K562 (cell line): ENCODE data around the gene HSPB2. TPM values are rescaled to one million over a fixed set of nuclear protein-coding genes. Genes with fewer than 3 reads are reported as not detected.
A peak's percentile ranks its signal among the peaks of the same experiment; 100 is the strongest.

Experiments
- ARNT ChIP-seq, 2 experiments: fragments of 450-650 bp; IDR thresholded peaks; 2 replicates each; pipeline ENCODE4 v1.6.1; 2016; ENCODE audit warnings: mild to moderate bottlenecking in 1 of 2
- CEBPB ChIP-seq: fragments of 450-650 bp; IDR thresholded peaks from 2 replicates; pipeline ENCODE4 v1.6.1; 2016; ENCODE audit warnings: missing genetic modification characterization, missing compliant biosample characterization
- CREM ChIP-seq: IDR thresholded peaks from 2 replicates; pipeline ENCODE4 v1.6.1; 2014; ENCODE audit warnings: antibody characterized with exemption, low read depth
- DDX20 ChIP-seq: fragments of 450-650 bp; IDR thresholded peaks from 2 replicates; pipeline ENCODE4 v1.6.1; 2016; ENCODE audit warnings: missing genetic modification characterization, low read depth, mild to moderate bottlenecking, missing compliant biosample characterization, moderate library complexity
- FOXJ3 ChIP-seq: sonication (generic); formaldehyde crosslinking; IDR thresholded peaks from 2 replicates; pipeline ENCODE4 v1.4.0; 2020; ENCODE audit warnings: mild to moderate bottlenecking, missing genetic modification reagents
- KDM2B ChIP-seq: fragments of 250-450 bp; sonication (Bioruptor Pico); IDR thresholded peaks from 2 replicates; pipeline ENCODE4 v1.8.0; 2021; ENCODE audit warnings: mild to moderate bottlenecking, moderate library complexity
- MEF2D ChIP-seq: conservative IDR thresholded peaks from 2 replicates; pipeline ENCODE4 v1.6.1; 2016; ENCODE audit warnings: low read depth, missing genetic modification characterization, missing compliant biosample characterization
- MXI1 ChIP-seq: IDR thresholded peaks from 2 replicates; pipeline ENCODE4 v1.6.1; 2011; ENCODE audit warnings: low read depth, mild to moderate bottlenecking, improper control_type of control experiment, low read length
- NCOA4 ChIP-seq: fragments of 450-650 bp; IDR thresholded peaks from 2 replicates; pipeline ENCODE4 v1.6.1; 2018; ENCODE audit warnings: mild to moderate bottlenecking; ENCODE audit not compliant: partially characterized antibody
- NR3C1 ChIP-seq: sonication (generic); formaldehyde crosslinking; IDR thresholded peaks from 2 replicates; pipeline ENCODE4 v1.8.1; 2022; ENCODE audit warnings: missing genetic modification reagents
- OTX1 ChIP-seq: fragments of 450-650 bp; formaldehyde crosslinking; IDR thresholded peaks from 2 replicates; pipeline ENCODE4 v1.4.0; 2022; ENCODE audit warnings: mild to moderate bottlenecking
- PTTG1 ChIP-seq: fragments of 450-650 bp; IDR thresholded peaks from 2 replicates; pipeline ENCODE4 v1.6.1; 2016; ENCODE audit warnings: low read depth, mild to moderate bottlenecking, missing genetic modification characterization, missing compliant biosample characterization
- RCOR1 ChIP-seq, 2 experiments: IDR thresholded peaks; 2 replicates each; pipeline ENCODE4 v1.6.1; 2012; ENCODE audit warnings: low read depth in 2 of 2, low read length in 2 of 2, borderline replicate concordance in 1 of 2, improper control_type of control experiment in 1 of 2
- SIN3A ChIP-seq, 2 experiments: fragments of 150-350 bp in 1 of 2; IDR thresholded peaks; 2 replicates each; pipeline ENCODE4 v1.6.1; 2011 to 2016; ENCODE audit warnings: borderline replicate concordance in 2 of 2, low read depth in 2 of 2, low read length in 2 of 2, mild to moderate bottlenecking in 2 of 2, moderate library complexity in 2 of 2; ENCODE audit not compliant: control insufficient read depth in 1 of 2
- SRSF1 ChIP-seq: fragments of 200-400 bp; formaldehyde crosslinking; IDR thresholded peaks from 2 replicates; pipeline ENCODE4 v1.6.1; 2017; ENCODE audit warnings: mild to moderate bottlenecking, low read depth, low read length, moderate library complexity
- TAF7 ChIP-seq: fragments of 450-650 bp; IDR thresholded peaks from 2 replicates; pipeline ENCODE4 v1.6.1; 2016; ENCODE audit warnings: missing genetic modification characterization, missing compliant biosample characterization
- TEAD1 ChIP-seq, 2 experiments: fragments of 450-650 bp in 1 of 2; sonication (generic) in 1 of 2; formaldehyde crosslinking; IDR thresholded peaks; 2 replicates each; pipeline versions ENCODE4 v1.4.0 to v1.8.0; 2020 to 2022; ENCODE audit warnings: mild to moderate bottlenecking in 2 of 2, missing genetic modification reagents in 1 of 2
- TFE3 ChIP-seq: fragments of 450-650 bp; formaldehyde crosslinking; IDR thresholded peaks from 2 replicates; pipeline ENCODE4 v1.4.0; 2020; ENCODE audit warnings: mild to moderate bottlenecking, mixed read lengths
- ZC3H4 ChIP-seq: sonication (generic); formaldehyde crosslinking; IDR thresholded peaks from 2 replicates; pipeline ENCODE4 v1.9.0; 2021; ENCODE audit warnings: missing genetic modification reagents, borderline replicate concordance
- ZFX ChIP-seq: sonication (generic); formaldehyde crosslinking; IDR thresholded peaks from 2 replicates; pipeline ENCODE4 v1.8.0; 2022; ENCODE audit warnings: mild to moderate bottlenecking, missing genetic modification reagents, moderate library complexity
- ZNF41 ChIP-seq: fragments of 250-450 bp; sonication (Bioruptor Pico); conservative IDR thresholded peaks from 2 replicates; pipeline ENCODE4 v1.4.0; 2020; ENCODE audit warnings: mild to moderate bottlenecking
- ZNF668 ChIP-seq: fragments of 250-450 bp; sonication (Bioruptor Pico); IDR thresholded peaks from 2 replicates; pipeline ENCODE4 v1.8.0; 2022; ENCODE audit warnings: mild to moderate bottlenecking, inconsistent platforms
- ZNF75A ChIP-seq: fragments of 450-650 bp; formaldehyde crosslinking; IDR thresholded peaks from 2 replicates; pipeline ENCODE4 v1.4.0; 2020; ENCODE audit warnings: mild to moderate bottlenecking
- polyA plus RNA-seq, 8 experiments: library from polyadenylated mRNA; depleted of rRNA in 4 of 8; stranded (reverse) in 5 of 8; unstranded in 3 of 8; fragments of >200 nt; fragmentation: Nextera tagmentation in 2 of 8; fragmentation: Illumina TruSeq in 1 of 8; extraction: Ambion mirVana in 2 of 8; extraction: Trizol in 1 of 8; gene quantifications; 2 replicates each; pipeline versions ENCODE4 v1.2.1 to v1.2.3, GENCODE V29; 2011 to 2014; ENCODE audit warnings: inconsistent platforms in 1 of 8, missing spikeins in 1 of 8
- total RNA-seq, 7 experiments: library from RNA; depleted of rRNA in 6 of 7; stranded (reverse); fragments of >200 nt in 6 of 7; fragmentation: Illumina TruSeq in 2 of 7; extraction: Trizol in 2 of 7; gene quantifications; 2 replicates each; pipeline versions ENCODE4 v1.2.1 to v1.2.3, GENCODE V29; 2011 to 2021; ENCODE audit warnings: low replicate concordance in 1 of 7
- TF ChIP-seq, protein P1 (sequence below): fragments of 450-650 bp; formaldehyde crosslinking; IDR thresholded peaks from 2 replicates; pipeline ENCODE4 v1.4.0; 2020; ENCODE audit warnings: mild to moderate bottlenecking, moderate library complexity

Gene HSPB2
- total and polyA plus RNA-seq, 9 of the 15 experiments (the other 6 are each of a cell fraction or from before 2014, with no cell fraction given): 0.06 to 0.35 (median 0.11) TPM; not detected in 5

- TF ChIP-seq, protein P1, sequence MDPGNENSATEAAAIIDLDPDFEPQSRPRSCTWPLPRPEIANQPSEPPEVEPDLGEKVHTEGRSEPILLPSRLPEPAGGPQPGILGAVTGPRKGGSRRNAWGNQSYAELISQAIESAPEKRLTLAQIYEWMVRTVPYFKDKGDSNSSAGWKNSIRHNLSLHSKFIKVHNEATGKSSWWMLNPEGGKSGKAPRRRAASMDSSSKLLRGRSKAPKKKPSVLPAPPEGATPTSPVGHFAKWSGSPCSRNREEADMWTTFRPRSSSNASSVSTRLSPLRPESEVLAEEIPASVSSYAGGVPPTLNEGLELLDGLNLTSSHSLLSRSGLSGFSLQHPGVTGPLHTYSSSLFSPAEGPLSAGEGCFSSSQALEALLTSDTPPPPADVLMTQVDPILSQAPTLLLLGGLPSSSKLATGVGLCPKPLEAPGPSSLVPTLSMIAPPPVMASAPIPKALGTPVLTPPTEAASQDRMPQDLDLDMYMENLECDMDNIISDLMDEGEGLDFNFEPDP: no peak
- TF ChIP-seq TAF7 (tag): no peak; the same call in 1 of the 2 replicates
- TF ChIP-seq RCOR1 (IDR thresholded peaks at IDR 0.05; ENCODE audit: borderline replicate concordance in 1 of 2, low read depth in 2 of 2, low read length in 2 of 2): no peak
- TF ChIP-seq ARNT (IDR thresholded peaks at IDR 0.05): no peak
- no peak for TF ChIP-seq ZC3H4
- peak; percentile 73 for TF ChIP-seq MXI1
- 0 out of 2 replicates have a peak, but pooled peaks have one; percentile 26 for TF ChIP-seq ZNF75A (CRISPR knock-in tag)
- TF ChIP-seq ZNF668 (CRISPR knock-in tag): peak; percentile 48; the same call in 1 of the 2 replicates
- no peak for TF ChIP-seq TFE3 (CRISPR knock-in tag)
- TF ChIP-seq OTX1: peak; percentile 46; the same call in 1 of the 2 replicates
- TF ChIP-seq NCOA4: no peak
- no peak for TF ChIP-seq PTTG1
- no peak for TF ChIP-seq CEBPB (tag)
- no peak for TF ChIP-seq ZNF41 (CRISPR knock-in tag)
- TF ChIP-seq FOXJ3: no peak
- TF ChIP-seq TEAD1 (CRISPR knock-in tag; IDR thresholded peaks at IDR 0.05): peak; percentile 44 to 54; a peak in 2 of 4 replicates
- TF ChIP-seq CREM: no peak
- peak; percentile 66 for TF ChIP-seq ZFX (CRISPR knock-in tag)
- TF ChIP-seq KDM2B (CRISPR knock-in tag): 0 out of 2 replicates have a peak, but pooled peaks have one; percentile 36
- TF ChIP-seq MEF2D (tag): 0 out of 2 replicates have a peak, but pooled peaks have one; percentile 45
- no peak for TF ChIP-seq DDX20 (tag)
- TF ChIP-seq SRSF1: no peak
- peak in 1 of 2 experiments; percentile 34; a peak in 1 of 4 replicates for TF ChIP-seq SIN3A (IDR thresholded peaks at IDR 0.05; ENCODE audit: borderline replicate concordance in 2 of 2, control insufficient read depth in 1 of 2, low read depth in 2 of 2, low read length in 2 of 2)
- no peak for TF ChIP-seq NR3C1 (CRISPR knock-in tag)
These were observed 14.2 kb downstream of the HSPB2 start (continued) for GRCh38 chr11:111926505-111927391.
